Stimulated activated CD8-positive, alpha-beta memory T cell treated with anti-CD3 and anti-CD28 coated beads, Interleukin-12 subunit alpha, Interleukin-12 subunit beta, amount 100 ng/mL, for 4 hours (primary cell): Measurements from ENCODE around the gene TMEM150C.
"Not testable (repeated sequence)": the region's sequence is repeated elsewhere in the genome, so short reads cannot be mapped to it uniquely, and the experiment has no call there.

Experiments
- DNase-seq: peaks from one replicate; pipeline ENCODE4 v3.0.0-alpha.2; 2020; ENCODE audit warnings: low read depth

TMEM150C gene

DNA sequence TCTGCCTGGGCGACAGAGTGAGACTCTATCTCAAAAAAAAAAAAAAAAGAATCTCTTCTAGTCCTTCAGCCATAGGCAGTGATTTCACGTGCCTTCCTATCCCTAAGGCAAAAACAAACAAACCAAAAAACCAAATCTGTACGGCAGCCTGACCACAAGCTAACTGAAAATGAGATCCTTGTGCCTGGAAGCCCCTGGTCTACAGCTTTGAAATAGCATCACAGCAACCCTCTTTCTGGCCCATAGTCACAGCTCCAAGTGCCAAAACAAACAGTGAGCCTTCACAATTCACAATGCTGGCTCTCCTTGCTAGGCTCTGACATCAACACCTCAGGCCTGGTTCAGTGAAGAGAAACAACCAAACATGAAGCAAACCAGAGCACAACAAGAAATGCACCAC lies 46.1 kb downstream of the TMEM150C start:
- DNase-seq: no peak

DNA sequence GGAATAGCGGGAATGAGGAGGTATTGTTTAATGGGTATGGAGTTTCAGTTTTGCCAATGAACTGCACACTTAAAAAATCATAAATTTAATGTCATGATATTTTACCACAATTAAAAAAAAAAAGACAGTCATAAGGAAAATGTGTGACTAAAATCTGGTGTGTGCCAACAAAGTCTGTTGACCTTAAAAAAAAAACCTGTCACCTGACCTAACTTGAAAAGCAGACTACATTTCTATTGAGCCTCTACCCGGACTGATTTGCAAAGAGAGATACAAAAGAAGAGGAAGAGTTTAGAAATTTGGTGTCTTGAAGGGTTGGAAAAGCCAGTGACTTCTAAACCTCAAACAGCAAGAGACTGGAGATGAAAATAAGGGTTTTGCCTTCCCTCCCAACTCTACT lies 48.4 kb downstream of the TMEM150C start:
- no peak for DNase-seq

DNA sequence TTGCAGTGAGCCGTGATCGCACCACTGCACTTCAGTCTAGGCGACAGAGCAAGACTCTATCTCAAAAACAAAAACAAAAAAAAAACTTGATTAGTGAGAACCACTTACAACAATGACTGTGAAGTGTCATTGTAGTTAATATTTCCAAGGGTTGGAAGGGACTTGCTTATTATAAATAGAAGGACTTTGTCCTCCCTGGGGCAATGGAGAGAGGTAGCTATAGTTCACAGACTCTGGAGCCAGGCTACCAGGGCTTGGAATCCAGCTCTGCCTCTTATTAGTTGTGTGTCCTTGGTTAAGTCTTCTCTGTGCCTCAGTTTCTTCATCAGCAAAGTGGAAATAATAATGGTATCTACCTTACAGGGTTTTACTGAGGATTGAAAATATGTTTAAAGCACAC lies 51.6 kb downstream of the TMEM150C start:
- no peak for DNase-seq

DNA sequence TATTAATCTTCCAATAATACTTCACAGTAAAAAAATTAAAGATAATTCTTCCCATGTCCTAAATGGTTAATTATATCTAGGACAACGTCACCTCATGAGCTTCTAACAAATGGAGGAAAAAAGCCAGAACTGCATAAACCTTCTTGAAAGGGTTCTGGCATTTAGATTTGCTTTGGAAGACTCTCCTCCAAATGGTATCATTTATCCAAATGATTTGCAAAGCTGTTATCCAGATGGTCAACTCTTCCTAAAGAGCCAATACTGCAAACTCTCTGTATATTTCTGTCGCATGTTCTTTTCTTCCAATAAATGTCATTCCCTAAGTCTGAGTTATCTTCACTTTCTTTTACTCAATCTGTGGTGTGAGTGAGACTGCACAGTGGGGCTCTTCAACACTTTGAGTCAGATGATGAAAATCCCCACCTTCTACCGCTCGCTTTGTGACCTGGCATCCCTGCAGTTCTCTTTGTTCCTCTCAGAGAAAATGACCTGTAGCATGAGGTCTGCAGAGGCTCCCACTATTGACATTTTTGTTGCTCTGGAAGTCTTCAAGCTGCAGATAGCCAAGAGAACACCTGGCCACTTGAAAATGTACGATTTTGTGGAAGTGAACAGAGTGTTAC lies 52.9 kb downstream of the TMEM150C start:
- DNase-seq: no peak

DNA sequence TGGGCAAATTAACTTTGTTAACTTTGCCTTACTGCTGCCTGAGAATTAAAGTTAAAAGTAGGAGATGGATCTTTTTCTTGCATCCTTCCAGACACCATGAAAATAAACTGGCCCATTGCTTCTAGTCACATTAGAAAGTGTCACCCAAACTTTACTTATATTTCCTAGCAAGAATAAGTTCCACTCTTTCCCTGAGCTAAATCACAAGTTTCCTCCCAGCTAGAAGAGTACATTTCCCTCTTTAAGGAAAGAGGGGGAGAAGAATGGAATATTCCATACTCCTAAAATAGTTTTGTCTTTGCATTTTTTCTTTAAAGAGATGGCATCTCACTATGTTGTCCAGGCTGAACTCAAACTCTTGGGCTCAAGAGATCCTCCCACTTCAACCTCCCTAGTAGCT lies 53.8 kb downstream of the TMEM150C start:
- DNase-seq: no peak

DNA sequence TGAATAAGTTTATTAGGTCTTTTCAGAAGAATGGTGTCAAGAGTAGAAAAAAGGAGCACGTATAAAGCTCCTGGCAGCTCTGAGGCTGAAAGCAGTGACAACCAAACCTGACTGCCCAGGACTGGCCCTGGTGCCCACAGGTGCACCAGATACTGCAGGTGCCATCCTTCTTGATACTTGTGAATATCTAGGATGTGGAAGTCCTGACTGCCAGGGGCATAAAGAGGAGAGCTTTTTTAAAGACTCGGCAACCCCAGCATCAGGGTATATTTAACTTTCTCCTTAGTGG lies 60.7 kb downstream of the TMEM150C start:
- no peak for DNase-seq

DNA sequence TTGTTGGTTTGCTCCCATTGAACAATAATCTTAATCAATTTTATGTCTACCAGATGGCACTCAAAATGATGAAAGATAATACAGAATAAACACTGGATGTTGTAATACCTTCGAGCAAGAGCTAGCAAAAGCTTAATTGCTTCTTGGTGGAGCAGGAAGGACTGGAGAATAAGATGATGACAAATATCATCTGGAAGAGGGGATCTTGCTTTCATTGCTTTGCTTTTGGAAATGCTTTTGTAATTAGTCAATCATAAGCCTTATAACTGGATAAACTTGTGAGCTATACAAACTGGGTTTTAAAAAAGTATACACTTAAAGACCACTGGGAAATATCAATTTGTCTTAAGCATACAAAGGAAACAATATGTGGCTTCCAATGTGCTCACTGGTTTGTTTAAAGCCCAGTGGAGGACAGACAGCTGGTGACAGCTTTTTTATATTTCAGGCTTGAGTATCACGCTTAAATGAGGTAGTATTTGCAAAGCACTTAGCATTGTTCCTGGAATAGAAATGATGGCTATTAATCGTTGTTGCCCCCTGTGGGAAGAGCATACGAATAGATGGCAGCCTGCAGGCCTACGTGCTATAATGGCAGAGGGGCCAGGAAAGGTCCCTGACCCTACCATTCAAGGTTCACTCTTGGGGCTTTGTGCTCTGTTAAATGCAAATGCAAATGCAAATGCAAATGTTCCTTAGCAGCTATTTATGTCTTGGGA lies 61.2 kb downstream of the TMEM150C start:
- DNase-seq: no peak

DNA sequence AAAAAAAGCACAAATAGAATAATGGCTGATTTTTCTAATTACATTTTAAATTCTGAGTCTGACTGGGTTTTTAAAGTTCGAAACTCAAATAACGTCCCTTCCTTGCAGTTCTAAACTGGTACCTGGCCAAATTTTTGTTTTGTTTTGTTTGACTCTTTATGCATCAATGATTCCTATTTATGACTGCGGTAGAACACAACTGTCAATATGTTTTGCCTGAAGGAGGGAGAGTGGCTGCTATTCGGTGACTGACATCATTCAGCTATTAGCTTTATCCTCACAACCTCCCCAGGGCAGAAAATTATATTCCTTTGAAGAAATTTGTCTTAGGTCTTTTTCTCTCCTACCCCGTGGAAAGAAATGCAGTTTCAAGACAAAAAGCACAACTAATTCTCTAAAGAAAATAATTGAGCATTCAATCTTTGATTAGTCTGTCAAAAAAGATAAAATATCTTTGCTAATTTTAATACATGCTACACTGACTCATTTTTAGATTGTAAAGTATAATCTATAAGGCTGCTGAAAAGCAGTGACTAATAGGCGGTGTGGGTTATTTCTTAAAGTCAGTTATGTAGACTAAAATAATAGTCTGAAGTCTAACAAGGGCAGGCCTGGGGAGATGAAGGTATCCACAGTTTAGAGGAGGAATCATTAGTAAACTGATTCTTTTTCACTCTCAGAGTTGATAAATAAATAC lies 61.9 kb downstream of the TMEM150C start:
- no peak for DNase-seq

DNA sequence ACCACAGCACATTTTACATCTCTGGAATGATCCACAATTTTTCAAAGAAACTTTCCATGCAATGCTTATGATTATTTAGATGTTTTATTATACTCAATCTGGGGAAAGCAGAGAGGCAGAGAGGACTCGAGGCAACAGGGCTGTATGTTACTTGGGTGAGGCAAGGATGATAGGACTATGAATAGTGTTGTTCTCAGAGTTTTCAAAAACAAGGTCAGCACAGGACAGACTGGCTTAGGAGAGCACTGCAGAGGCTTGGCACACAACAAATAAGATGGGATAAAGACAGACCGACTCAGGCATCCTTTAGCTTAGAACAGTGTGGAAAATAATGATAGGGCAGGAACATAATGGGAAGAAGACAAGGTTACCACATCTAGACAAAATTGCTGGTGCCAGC lies 65.4 kb downstream of the TMEM150C start:
- no peak for DNase-seq

DNA sequence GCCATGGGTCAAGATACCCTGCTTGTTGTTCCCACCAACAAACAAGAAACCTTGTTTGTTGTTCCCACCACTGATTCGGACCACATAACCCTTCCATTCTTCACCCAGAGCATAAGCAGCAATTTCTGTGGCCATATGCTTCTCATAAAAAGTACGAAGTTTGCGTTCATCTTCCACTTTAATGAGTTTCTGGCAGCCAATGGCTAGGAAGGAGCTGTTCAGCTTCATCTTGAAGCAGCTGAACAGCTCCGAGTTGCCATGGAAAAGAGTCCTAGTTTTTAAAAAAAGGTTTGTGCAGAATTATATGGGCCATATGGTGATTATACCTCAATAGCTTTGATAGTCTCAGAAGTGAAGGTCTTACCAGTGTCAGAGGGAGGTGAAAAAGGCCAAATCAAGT lies 66.1 kb downstream of the TMEM150C start:
- DNase-seq: no peak

DNA sequence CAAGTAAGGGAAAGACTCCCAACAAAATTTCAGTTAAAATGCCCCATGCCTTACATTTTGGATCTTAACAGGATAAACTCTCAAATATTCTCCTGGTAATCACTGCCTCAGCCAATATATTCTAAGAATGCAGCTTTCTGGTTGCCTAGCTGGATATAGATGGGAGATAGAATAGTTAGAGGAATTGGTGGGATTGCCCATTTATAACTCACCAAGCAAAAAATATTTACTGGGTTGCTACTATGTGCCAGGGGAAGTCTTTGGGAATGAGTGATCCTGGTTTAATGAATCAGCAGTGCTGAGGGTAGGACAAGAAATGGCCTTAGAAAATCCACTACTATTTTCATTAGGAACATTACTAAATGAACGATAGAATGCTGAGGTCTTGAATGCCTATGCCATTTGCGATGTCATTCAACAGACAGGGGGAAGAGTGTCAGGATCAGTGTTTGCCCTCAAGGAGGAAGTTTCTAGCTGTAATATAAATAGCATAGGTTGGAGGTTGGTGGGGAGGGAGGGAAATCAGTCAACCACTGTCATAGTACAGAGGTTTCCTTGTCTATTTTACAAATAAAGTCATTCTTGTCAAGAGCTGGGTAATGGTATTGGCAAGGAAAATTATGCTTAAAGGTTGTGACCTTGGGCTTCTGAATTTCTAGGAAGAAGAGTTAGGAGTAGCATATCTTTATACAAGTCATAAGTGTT lies 67.9 kb downstream of the TMEM150C start:
- no peak for DNase-seq

DNA sequence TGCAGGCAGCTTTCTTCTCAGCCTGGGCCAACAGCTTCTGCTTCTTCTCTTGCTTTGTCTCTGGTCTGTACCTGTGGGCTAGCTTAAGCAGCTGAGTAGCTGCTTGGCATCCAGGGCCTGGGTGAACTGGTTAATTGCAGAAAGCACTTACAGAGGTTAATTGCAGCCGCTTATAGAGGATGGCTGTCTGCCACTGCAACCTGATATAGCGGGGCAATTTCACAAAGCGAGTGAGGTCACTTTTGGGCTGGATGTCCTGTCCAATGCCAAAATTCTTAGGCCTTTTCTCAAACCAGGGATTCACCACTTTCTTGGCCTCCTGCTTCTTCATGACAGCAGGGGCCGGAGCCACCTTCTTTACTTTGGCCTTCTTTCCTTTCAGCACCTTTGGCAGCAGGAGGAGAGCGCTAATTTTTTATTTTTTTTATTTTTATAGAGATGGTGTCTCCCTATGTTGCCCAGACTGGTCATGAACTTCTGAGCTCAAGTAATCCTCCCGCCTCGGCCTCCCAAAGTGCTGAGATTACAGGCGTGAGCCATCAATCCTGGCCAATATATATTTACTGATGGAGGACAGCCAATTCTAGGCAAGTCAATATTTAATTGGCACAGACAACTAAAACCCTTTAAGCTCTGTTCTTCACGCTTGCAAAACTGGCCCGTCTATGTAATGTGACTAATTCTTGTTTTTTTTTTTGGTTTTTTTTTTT lies 70.4 kb downstream of the TMEM150C start:
- DNase-seq: no peak

DNA sequence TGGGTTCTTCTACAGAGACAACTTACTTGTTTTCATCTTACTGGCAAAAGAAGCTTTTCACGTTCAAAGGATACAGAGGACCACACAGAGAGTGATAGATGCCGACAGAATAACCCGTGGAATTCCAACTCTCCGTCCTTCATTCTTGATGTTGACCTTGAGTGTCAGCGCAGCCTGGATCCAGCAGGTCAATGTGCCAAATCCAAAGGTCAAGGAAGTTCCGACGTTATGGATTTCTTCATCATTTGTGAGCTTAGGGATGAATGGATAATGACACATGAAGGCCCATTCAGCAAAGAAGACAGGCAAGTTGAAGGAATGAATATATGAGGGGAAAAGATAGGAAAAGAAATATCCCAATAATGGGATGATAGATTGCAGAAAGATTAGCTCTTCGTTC lies 71.8 kb downstream of the TMEM150C start:
- DNase-seq: no peak

DNA sequence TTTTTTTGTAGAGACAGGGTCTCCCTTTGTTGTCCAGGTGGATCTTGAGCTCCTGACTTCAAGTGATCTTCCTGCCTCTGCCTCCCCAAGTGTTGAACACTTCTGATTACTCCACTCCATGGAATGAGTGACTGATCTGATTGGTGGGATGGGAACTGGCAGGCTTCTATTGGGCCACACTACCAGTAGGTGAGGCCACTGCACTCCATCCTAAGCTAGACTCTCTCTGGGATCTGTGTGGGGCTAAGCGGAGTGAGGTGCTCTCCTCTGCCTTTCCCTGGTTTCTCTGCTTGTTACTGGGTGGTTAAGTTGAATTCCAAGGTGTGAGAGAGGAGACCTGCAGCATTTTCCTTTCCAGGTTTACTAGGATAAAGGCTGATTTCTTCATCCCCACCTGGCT lies 72.7 kb downstream of the TMEM150C start:
- no peak for DNase-seq

DNA sequence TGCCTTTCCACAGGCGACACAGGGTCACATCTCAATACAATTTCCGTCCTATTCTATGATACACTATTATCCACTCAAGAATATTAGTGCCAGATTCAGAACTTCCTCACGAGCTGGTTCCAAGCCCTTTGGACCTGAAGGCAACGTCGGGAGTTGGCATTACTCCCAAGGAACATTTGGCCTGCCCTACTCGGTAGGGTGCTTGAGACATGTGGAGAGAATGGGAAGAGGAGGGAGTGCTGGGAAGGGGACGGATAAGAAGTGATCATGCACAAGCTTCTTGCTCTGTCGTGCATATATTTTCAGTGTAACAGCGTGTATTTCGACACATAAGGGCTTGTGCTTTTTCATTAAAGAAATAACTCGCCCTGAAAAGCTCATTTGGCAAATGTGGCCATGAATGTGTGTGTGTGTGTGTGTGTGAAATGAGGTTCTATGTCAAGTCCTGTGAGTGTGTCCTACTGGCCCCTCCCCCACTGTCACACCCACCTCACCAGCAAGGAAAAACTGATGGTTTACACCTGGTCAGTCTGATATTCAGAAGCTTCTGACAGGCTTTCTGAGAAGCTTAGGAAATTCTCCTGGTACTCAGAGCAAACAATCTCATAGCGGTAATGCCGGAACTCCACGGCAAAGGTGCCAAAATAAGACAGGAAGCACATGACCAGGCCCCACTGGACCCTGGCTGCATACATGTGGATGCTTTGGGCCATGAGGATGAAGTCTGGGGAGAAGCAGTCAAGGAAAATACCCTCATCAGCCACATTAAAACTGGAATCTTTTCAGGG lies 76.6 kb downstream of the TMEM150C start:
- DNase-seq: no peak

DNA sequence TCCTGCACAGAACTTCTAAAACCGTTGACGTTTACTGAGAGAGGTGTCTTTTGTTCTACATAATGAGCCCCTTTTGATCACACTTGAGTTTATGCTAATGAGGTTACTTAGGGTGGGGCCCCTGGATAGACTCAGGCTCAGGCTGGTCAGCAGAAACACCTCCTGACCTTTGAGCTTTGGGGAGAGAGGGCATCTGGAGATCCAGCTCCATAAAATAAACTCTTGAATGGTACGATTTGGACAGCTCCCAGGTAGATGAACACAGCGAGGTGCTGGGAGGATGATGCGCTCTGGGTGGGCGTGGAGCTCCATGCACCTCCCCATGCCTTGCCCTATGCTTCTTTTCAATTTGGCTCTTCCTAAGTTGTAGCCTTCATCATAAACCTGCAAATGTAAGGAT lies 79.4 kb downstream of the TMEM150C start:
- no peak for DNase-seq

DNA sequence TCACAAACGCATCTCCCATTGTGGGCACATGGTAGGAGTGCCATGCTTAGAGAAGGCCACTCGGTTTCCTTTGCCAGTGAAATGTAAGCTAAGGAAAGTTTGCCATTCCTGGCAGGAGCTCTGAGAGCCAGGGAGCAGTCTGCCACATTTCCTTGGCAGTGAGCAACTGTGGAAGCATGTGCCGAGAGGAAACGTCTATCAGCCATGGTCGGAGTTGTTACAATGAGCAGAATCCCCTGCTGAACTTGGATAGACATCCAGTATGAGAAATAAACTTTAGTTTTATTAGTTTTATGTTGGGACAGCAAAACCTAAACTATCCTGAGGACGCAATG lies 80.3 kb downstream of the TMEM150C start:
- DNase-seq: no peak

DNA sequence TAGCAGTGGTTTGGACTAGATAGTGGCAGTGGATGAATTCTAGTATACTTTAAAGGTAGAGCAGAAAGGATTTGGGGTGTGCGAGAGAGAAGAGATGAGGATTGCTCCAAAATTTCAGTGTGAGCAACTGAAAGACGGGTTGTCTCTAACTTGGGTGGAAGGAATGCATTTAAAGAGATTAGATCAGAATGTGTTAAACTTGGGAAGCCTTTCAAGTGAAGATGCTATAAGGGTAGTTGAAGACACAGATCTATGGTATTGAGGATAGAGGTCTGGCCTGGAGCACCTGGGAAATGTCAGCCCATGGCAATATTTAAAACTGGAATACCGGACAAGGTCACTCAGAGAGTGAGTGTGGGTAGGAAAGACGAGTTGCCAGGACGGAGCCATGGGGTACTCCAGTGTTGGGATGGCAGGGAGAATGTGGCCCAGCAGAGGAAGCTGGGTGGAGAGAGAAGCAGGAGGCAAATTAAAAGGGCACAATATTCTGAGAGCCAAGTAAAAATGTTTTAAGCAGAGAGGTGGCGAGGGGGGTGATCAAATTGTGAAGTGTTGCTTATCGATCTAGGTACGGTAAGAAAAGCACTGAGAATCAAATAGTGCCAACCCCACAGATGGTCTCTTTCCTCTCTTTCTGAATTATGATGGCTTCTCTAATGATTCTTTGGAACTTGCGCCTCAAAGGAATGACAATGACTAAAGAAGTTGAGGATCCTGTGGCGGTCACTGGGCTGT lies 80.8 kb downstream of the TMEM150C start:
- no peak for DNase-seq

DNA sequence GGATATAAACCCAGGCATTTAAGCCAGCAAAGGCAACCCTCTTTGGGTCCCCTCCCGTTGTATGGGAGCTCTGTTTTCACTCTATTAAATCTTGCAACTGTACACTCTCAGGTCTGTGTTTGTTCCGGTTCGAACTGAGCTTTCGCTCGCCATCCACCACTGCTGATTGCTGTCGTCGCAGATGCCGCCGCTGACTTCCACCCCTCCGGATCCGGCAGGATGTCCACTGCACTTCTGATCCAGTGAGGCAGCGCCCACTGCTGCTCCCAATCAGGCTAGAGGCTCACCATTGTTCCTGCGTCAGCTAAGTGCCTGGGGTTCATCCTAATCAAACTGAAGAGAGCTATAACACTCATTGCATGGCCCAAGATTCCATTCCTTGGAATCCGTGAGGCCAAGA lies 82.2 kb downstream of the TMEM150C start:
- DNase-seq: no peak

DNA sequence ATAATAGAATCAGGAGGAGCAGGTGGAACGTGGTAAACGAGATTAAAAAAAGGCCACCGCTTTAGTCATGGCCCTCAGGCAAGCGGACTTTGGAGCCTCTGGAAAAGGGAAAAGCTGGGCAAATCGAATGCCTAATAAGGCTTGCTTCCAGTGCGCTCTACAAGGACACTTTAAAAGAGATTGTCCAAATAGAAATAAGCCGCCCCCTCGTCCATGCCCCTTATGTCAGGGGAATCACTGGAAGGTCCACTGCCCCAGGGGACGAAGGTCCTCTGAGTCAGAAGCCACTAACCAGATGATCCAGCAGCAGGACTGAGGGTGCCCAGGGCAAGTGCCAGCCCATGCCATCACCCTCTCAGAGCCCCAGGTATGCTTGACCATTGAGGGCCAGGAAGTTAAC lies 84.3 kb downstream of the TMEM150C start:
- DNase-seq: not testable (repeated sequence)

DNA sequence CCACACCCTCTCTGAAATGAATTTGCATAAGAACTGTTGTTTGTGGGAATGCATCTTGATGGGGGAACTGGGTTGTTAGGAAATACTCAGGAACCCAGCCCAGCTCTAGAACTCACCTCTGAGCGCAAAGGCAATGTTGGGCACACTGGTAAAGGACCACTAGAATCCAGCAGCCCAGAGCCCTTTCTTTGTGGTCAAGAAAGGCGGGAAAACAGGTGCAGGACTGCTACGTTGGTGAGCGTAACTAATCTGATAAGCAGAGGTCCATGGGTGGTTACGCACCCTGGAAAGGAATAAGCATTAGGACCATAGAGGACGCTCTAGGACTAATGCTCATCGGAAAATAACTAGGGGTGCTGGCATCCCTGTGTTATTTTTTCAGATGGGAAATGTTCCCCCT lies 85.9 kb downstream of the TMEM150C start:
- not testable (repeated sequence) for DNase-seq
